Vagina (tissue), 2 donors: ENCODE measurements around the gene MRTO4. TPM values are rescaled to one million over a fixed set of nuclear protein-coding genes. Genes with fewer than 3 reads are reported as not detected.
"Not testable (repeated sequence)": the region's sequence is repeated elsewhere in the genome, so short reads cannot be mapped to it uniquely, and the experiment has no call there.

Experiments
- DNase-seq, 2 donors: peaks; one replicate each; pipeline ENCODE4 v3.0.0-alpha.2; 2017; ENCODE audit errors: extremely low spot score in 2 of 2
- H3K27ac ChIP-seq: fragments of 200-600 bp; sonication (generic); one replicate; pipeline ENCODE4 v1.5.1; 2019
- H3K27me3 ChIP-seq: fragments of 200-600 bp; sonication (generic); one replicate; pipeline ENCODE4 v1.5.1; 2019
- H3K36me3 ChIP-seq, 2 donors: fragments of 200-600 bp; sonication (generic); one replicate each; pipeline ENCODE4 v1.5.1; 2017 to 2019
- H3K4me1 ChIP-seq: fragments of 200-600 bp; sonication (generic); one replicate; pipeline ENCODE4 v1.5.1; 2019
- H3K4me3 ChIP-seq, 2 donors: fragments of 200-600 bp; sonication (generic); 1 replicate in 1 of 2; 2 replicates in 1 of 2; pipeline ENCODE4 v1.5.1; 2016 to 2019
- H3K9me3 ChIP-seq: fragments of 200-600 bp; sonication (generic); one replicate; pipeline ENCODE4 v1.5.1; 2019
- POLR2A ChIP-seq, 2 donors: fragments of 450-650 bp; IDR thresholded peaks; one replicate each; pipeline ENCODE4 v1.6.1; 2017; ENCODE audit warnings: antibody characterized with exemption in 2 of 2, mild to moderate bottlenecking in 2 of 2, moderate library complexity in 2 of 2
- POLR2AphosphoS5 ChIP-seq, 2 donors: sonication (generic); formaldehyde crosslinking; IDR thresholded peaks; one replicate each; pipeline ENCODE4 v1.9.0; 2017; ENCODE audit warnings: antibody characterized with exemption in 2 of 2, mild to moderate bottlenecking in 2 of 2, low read depth in 1 of 2; ENCODE audit not compliant: insufficient read depth in 1 of 2
- intact Hi-C: fragments of 100-400 bp; cut with DNase I; formaldehyde crosslinking; loops from one replicate; pipeline ENCODE4 v1.15.1; 2023
- total RNA-seq: library from RNA; depleted of rRNA; stranded (reverse); fragments of >200 nt; gene quantifications from one replicate; pipeline ENCODE4 v1.2.3, GENCODE V29; 2016
- TF ChIP-seq, protein P1 (sequence below), 3 experiments: fragments of 450-650 bp in 2 of 3; fragments of 200-600 bp in 1 of 3; sonication (generic) in 1 of 3; IDR thresholded peaks; one replicate each; pipeline ENCODE4 v1.5.1; 2017 to 2019; ENCODE audit warnings: antibody characterized with exemption in 3 of 3, mild to moderate bottlenecking in 2 of 3, moderate library complexity in 2 of 3

MRTO4 gene
- total RNA-seq, 1 donor from 2014 or later, result 19.2 TPM

GRCh38 chr1:19254416-19254815 lies 2.8 kb downstream of the MRTO4 start:
- Histone ChIP-seq H3K36me3 (peaks cover 0 to 39% of the 10 kb centered on the region in 2 donors), H3K27ac (no peak overlapping the region), H3K9me3 (no peaks in the 10 kb centered on the region), H3K27me3 (no peaks in the 10 kb centered on the region), H3K4me3 (no peak overlapping the region), H3K4me1 (peaks cover 40% of the 10 kb centered on the region)
- intact Hi-C loops, result no loop called here
- TF ChIP-seq POLR2AphosphoS5 (IDR thresholded peaks at IDR 0.05; ENCODE audit: insufficient read depth in 1 of 2, low read depth in 1 of 2) (no peak), POLR2A (IDR thresholded peaks at IDR 0.05) (no peak)
- TF ChIP-seq, protein P1, sequence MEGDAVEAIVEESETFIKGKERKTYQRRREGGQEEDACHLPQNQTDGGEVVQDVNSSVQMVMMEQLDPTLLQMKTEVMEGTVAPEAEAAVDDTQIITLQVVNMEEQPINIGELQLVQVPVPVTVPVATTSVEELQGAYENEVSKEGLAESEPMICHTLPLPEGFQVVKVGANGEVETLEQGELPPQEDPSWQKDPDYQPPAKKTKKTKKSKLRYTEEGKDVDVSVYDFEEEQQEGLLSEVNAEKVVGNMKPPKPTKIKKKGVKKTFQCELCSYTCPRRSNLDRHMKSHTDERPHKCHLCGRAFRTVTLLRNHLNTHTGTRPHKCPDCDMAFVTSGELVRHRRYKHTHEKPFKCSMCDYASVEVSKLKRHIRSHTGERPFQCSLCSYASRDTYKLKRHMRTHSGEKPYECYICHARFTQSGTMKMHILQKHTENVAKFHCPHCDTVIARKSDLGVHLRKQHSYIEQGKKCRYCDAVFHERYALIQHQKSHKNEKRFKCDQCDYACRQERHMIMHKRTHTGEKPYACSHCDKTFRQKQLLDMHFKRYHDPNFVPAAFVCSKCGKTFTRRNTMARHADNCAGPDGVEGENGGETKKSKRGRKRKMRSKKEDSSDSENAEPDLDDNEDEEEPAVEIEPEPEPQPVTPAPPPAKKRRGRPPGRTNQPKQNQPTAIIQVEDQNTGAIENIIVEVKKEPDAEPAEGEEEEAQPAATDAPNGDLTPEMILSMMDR (IDR thresholded peaks at IDR 0.05), result no peak
- DNase-seq, result no peak

DNA sequence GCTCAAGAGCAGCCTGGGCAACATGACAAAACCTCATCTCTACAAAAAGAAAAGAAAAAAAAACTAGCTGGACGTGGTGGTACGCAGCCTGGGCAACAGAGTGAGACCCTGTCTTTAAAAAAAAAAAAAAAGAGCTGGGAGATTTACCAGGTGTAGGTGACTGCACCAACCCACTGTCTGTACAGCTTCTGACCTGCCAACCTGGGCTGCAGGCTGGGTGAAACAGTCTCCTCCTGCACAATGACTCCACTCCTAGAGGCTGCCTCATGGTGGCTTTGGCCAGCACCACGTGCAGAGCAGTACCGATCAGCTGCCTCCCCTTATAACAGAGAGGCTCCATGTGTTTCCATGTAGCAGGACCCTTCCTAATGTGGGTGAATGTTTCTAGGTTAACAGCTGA lies 3.7 kb downstream of the MRTO4 start:
- H3K4me1 ChIP-seq, result peaks cover 32% of the 10 kb centered on the region
- no peak overlapping the region for H3K27ac ChIP-seq
- TF ChIP-seq, protein P1 (IDR thresholded peaks at IDR 0.05), result no peak
- no peak for TF ChIP-seq POLR2A (IDR thresholded peaks at IDR 0.05)
- TF ChIP-seq POLR2AphosphoS5 (IDR thresholded peaks at IDR 0.05; ENCODE audit: insufficient read depth in 1 of 2, low read depth in 1 of 2), result no peak
- intact Hi-C loops, result loop anchor here (5.0 kb wide), 1 partner anchor 397 kb away; no protein-coding TSS in a partner anchor
- no peaks in the 10 kb centered on the region for H3K9me3 ChIP-seq
- no peak for DNase-seq
- H3K27me3 ChIP-seq, result no peaks in the 10 kb centered on the region
- no peak overlapping the region for H3K4me3 ChIP-seq
- H3K36me3 ChIP-seq, result peaks cover 0 to 48% of the 10 kb centered on the region in 2 donors

- not testable (repeated sequence) for H3K27me3 ChIP-seq, DNase-seq, H3K9me3 ChIP-seq, H3K27ac ChIP-seq, H3K4me3 ChIP-seq
- Histone ChIP-seq H3K36me3 (peaks cover 0 to 49% of the 10 kb centered on the region in 2 donors), H3K4me1 (peaks cover 23% of the 10 kb centered on the region)
- intact Hi-C loops, result loop anchor here (5.0 kb wide), 1 partner anchor 396 kb away; no protein-coding TSS in a partner anchor
These were observed 4.7 kb downstream of the MRTO4 start for GRCh38 chr1:19256301-19256700.

DNA sequence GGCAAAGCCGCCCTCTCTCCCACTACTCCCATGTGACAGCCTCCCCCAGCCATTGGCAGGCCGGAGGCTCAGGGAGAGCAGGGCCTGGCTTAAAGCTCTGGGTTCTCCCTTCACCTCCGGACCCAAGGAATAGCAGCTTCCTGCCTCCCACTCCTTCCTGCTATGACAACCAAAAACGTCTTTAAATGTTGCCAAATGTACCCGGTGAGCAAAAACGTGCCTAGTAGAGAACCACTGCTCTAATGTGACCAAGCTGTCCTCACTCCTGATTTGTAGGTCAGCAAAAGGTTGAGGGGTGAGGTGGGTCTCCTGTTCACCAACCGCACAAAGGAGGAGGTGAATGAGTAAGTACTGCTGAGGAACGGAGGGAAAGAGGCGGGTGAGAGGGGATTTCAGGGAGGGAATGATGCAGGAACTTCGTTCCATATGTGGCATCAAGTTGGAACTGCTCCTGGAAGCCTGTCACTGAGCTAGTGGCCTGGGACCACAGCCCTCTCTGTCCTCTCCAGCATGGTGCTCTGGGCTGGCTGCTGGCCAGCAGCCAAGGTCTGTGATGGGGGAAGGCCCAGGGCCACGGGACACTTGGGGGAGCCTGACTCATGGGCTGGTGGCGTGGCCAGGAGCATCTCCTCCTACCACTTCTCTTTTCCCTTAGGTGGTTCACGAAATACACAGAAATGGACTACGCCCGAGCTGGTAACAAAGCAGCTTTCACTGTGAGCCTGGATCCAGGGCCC lies 5.7 kb downstream of the MRTO4 start:
- Histone ChIP-seq H3K27ac (no peak overlapping the region), H3K9me3 (no peaks in the 10 kb centered on the region), H3K4me3 (no peak overlapping the region), H3K27me3 (no peaks in the 10 kb centered on the region), H3K36me3 (peaks cover 0 to 49% of the 10 kb centered on the region in 2 donors), H3K4me1 (peaks cover 18% of the 10 kb centered on the region)
- no peak for DNase-seq
- intact Hi-C loops, result loop anchor here (5.0 kb wide), 1 partner anchor 395 kb away; no protein-coding TSS in a partner anchor
- TF ChIP-seq POLR2A (IDR thresholded peaks at IDR 0.05) (no peak), POLR2AphosphoS5 (IDR thresholded peaks at IDR 0.05; ENCODE audit: insufficient read depth in 1 of 2, low read depth in 1 of 2) (no peak)
- TF ChIP-seq, protein P1 (IDR thresholded peaks at IDR 0.05), result no peak

- TF ChIP-seq POLR2A (IDR thresholded peaks at IDR 0.05), result no peak
- TF ChIP-seq POLR2AphosphoS5 (IDR thresholded peaks at IDR 0.05; ENCODE audit: insufficient read depth in 1 of 2, low read depth in 1 of 2), result no peak
- TF ChIP-seq, protein P1 (IDR thresholded peaks at IDR 0.05), result no peak
- intact Hi-C loops, result loop anchor here (5.0 kb wide), 1 partner anchor 394 kb away; no protein-coding TSS in a partner anchor
- Histone ChIP-seq H3K27me3 (no peaks in the 10 kb centered on the region), H3K4me1 (peaks cover 8% of the 10 kb centered on the region), H3K4me3 (no peak overlapping the region), H3K9me3 (no peaks in the 10 kb centered on the region), H3K36me3 (peaks cover 0 to 49% of the 10 kb centered on the region in 2 donors), H3K27ac (no peak overlapping the region)
- DNase-seq, result no peak
These were observed 6.7 kb downstream of the MRTO4 start for GRCh38 chr1:19258353-19258752.
